BJ (cell line): ENCODE measurements around the gene HECTD2. TPM values are rescaled to one million over a fixed set of nuclear protein-coding genes. Genes with fewer than 3 reads are reported as not detected.

ENCODE experiments used
- CTCF ChIA-PET: fragments of 350-600 bp; formaldehyde crosslinking; extraction: SDS; loops from one replicate; lab custom pipeline; 2021; ENCODE audit warnings: antibody characterized with exemption, inconsistent platforms; lab: Yijun Ruan, JAX
- POLR2A ChIA-PET: fragments of 300-600 bp; sonication (Branson Sonifier 250); formaldehyde crosslinking; extraction: SDS; loops from one replicate; lab custom pipeline; 2021; ENCODE audit warnings: antibody characterized with exemption; lab: Charles Lee
- DNase-seq: peaks from one replicate; pipeline ENCODE4 v3.0.0-alpha.2; 2011; ENCODE audit warnings: low read depth
- H3K27me3 ChIP-seq: 2 replicates; pipeline ENCODE4 v1.6.0; 2011; ENCODE audit warnings: low read length; ENCODE audit not compliant: control insufficient read depth, insufficient read depth
- H3K36me3 ChIP-seq: 2 replicates; pipeline ENCODE4 v1.5.1; 2011; ENCODE audit warnings: low read length; ENCODE audit not compliant: control insufficient read depth, insufficient read depth
- H3K4me3 ChIP-seq: 2 replicates; pipeline ENCODE4 v1.5.1; 2011; ENCODE audit warnings: low read depth, mild to moderate bottlenecking, control low read depth, low read length
- polyA plus RNA-seq: library from polyadenylated mRNA; depleted of rRNA; stranded (reverse); fragments of >200 nt; gene quantifications from 2 replicates; pipeline ENCODE4 v1.2.3, GENCODE V29; 2011
- TF ChIP-seq, protein P1 (sequence below): IDR thresholded peaks from 2 replicates; pipeline ENCODE4 v1.5.1; 2011; ENCODE audit warnings: low read depth, mild to moderate bottlenecking, control low read depth, inconsistent platforms, low read length, moderate library complexity; ENCODE audit not compliant: insufficient read depth

Gene HECTD2
- polyA plus RNA-seq, 1 experiment, result 3.6 TPM

DNA sequence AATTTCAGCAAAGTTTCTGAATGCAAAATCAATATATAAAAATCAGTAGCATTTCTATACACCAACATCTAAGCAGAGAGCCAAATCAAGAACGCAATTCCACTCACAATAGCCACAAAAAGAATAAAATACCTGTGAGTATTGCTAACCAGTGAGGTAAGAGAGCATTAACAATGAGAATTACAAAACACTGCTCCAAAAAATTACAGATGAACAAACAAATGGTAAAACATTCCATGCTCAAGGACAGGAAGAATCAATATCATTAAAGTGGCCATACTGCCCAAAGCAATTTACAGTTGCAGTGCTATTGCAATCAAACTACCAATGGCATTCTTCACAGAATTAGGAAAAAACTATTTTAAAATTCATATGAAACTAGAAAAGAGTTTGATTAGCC, 61.5 kb downstream of the HECTD2 start:
- ChIA-PET CTCF (interaction anchor here (1.0 kb wide), 1 partner anchor 28 kb away, joined by 3 read pairs; no protein-coding TSS in a partner anchor), POLR2A (no interaction called here)
- H3K4me3 ChIP-seq, result no peak overlapping the region
- TF ChIP-seq, protein P1, sequence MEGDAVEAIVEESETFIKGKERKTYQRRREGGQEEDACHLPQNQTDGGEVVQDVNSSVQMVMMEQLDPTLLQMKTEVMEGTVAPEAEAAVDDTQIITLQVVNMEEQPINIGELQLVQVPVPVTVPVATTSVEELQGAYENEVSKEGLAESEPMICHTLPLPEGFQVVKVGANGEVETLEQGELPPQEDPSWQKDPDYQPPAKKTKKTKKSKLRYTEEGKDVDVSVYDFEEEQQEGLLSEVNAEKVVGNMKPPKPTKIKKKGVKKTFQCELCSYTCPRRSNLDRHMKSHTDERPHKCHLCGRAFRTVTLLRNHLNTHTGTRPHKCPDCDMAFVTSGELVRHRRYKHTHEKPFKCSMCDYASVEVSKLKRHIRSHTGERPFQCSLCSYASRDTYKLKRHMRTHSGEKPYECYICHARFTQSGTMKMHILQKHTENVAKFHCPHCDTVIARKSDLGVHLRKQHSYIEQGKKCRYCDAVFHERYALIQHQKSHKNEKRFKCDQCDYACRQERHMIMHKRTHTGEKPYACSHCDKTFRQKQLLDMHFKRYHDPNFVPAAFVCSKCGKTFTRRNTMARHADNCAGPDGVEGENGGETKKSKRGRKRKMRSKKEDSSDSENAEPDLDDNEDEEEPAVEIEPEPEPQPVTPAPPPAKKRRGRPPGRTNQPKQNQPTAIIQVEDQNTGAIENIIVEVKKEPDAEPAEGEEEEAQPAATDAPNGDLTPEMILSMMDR, result no peak
- peaks cover 4% of the 10 kb centered on the region; the same call in 1 of the 2 replicates for H3K36me3 ChIP-seq
- H3K27me3 ChIP-seq, result no peaks in the 10 kb centered on the region
- DNase-seq, result no peak

DNA sequence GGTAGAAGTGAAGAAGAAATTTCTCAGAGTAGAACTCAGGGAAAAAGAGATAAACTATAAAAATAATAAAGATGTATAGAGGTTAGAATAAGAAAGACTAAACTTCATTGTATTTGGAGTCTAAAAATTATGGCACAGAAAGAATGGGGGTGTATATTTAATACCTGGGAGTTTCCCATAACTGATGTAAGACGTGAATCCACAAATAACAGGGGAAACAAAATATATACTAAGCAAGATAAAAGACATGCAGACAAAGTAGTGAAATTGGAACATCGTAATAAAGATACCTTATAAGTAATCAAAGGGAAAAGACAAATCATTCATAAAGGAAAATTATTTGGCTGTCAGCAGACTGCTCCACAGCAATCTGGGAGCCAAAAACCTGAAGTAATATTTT, 62.8 kb downstream of the HECTD2 start:
- DNase-seq, result no peak
- ChIA-PET CTCF (no interaction called here), POLR2A (no interaction called here)
- peaks cover 1% of the 10 kb centered on the region; the same call in 1 of the 2 replicates for H3K36me3 ChIP-seq
- no peak overlapping the region for H3K4me3 ChIP-seq
- TF ChIP-seq, protein P1, result no peak
- H3K27me3 ChIP-seq, result no peaks in the 10 kb centered on the region

DNA sequence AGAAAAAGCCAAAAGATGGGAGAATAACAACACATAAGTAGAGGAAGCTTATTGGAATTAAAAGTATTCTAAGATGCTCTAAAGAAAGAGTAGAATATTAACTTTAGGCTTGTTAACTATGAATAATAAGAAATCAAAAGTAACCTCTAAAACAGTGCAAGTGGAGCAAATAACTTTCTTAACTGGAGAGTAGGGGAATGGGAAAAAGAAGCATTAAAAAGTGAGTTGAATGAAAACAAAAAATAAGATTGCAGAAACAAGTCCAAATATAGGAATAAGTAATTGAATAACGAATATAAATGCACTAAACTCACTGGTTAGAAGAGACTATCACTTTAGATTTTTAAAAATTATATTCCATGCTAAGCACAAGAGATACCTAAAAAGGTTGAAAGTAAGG, 63.9 kb downstream of the HECTD2 start:
- DNase-seq, result no peak
- TF ChIP-seq, protein P1, result no peak
- POLR2A ChIA-PET, result interaction anchor here (0.6 kb wide), 1 partner anchor 67 kb away, joined by 4 read pairs; no protein-coding TSS in a partner anchor
- no peaks in the 10 kb centered on the region for H3K27me3 ChIP-seq
- H3K4me3 ChIP-seq, result no peak overlapping the region
- CTCF ChIA-PET, result no interaction called here
- peaks cover 1% of the 10 kb centered on the region; the same call in 1 of the 2 replicates for H3K36me3 ChIP-seq

DNA sequence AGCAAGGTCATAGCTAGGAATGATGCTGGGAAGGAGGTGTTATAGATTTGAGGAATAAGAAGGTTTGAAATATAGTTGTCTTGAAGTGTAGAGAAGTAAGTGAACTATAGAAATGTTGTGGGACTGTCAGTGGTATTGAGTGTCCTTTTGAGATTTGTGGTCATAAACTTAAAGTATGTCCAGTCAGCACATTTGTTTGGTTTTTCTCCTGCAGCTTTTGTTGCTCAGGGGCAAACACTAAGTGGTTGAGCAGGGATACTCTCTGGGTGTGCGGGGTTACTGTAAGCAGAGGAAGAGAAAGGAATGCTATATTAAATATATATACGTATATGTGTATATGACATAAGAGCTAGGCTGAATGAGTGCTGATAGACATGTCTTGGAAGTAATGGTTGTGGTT, 67.1 kb downstream of the HECTD2 start:
- no peak for DNase-seq
- ChIA-PET POLR2A (no interaction called here), CTCF (no interaction called here)
- Histone ChIP-seq H3K27me3 (no peaks in the 10 kb centered on the region), H3K36me3 (peaks cover 1% of the 10 kb centered on the region; the same call in 1 of the 2 replicates), H3K4me3 (no peak overlapping the region)
- TF ChIP-seq, protein P1, result no peak

DNA sequence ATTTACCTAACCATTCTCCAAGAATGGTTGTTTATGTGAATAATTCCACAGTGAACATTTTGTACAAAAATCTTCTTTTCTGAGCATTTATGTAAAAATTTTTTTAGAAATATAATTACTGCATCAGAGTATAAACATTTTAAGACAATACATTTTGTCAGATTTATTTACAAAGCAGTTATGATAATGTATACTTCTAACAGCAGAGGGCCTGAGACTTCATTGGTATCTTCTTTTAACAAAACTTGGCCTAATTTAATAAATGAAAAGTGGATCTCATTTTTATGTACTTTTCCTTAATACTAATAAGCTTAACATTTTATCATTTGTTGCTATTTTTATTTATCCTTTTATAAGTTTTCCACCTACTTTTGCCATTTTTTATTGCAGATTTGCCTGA, 69.4 kb downstream of the HECTD2 start:
- peaks cover 1% of the 10 kb centered on the region; the same call in 1 of the 2 replicates for H3K36me3 ChIP-seq
- POLR2A ChIA-PET, result no interaction called here
- DNase-seq, result no peak
- H3K4me3 ChIP-seq, result no peak overlapping the region
- CTCF ChIA-PET, result interaction anchor here (0.6 to 1.2 kb wide), 2 partner anchors 54 to 69 kb away, joined by 3 read pairs; no protein-coding TSS in a partner anchor
- H3K27me3 ChIP-seq, result no peaks in the 10 kb centered on the region
- TF ChIP-seq, protein P1, result no peak
